Uterus (tissue), 2 donors: ENCODE data around the gene AGBL1.

Source experiments
- POLR2A ChIP-seq, 2 donors: fragments of 450-650 bp; IDR thresholded peaks; one replicate each; pipeline ENCODE4 v1.6.1; 2016; ENCODE audit warnings: antibody characterized with exemption in 2 of 2, mild to moderate bottlenecking in 1 of 2, moderate library complexity in 1 of 2
- TF ChIP-seq, protein P1 (sequence below), 4 experiments: fragments of 200-600 bp in 2 of 4; fragments of 450-650 bp in 2 of 4; sonication (generic) in 2 of 4; IDR thresholded peaks; one replicate each; pipeline ENCODE4 v1.5.1; 2016 to 2019; ENCODE audit warnings: antibody characterized with exemption in 4 of 4, mild to moderate bottlenecking in 2 of 4, moderate library complexity in 1 of 4

DNA sequence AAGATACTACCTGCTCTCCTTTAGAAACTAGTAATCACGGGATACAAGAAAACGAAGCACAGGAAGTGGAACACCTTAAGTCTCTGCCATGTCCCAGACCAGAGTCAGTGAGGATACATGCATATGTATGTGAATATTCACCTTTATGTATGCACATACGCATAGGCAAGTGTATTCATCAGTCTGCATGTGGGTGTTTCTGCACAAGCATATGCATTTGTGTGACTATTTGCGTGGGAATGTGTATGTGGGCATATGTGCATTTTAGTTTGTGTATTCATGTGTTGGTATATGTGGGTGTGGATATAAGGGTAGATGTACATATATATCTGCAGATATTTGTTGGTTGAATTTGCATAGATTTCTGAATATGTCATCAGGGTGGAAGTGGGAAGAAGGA is 889.7 kb downstream of the AGBL1 start:
- TF ChIP-seq, protein P1, sequence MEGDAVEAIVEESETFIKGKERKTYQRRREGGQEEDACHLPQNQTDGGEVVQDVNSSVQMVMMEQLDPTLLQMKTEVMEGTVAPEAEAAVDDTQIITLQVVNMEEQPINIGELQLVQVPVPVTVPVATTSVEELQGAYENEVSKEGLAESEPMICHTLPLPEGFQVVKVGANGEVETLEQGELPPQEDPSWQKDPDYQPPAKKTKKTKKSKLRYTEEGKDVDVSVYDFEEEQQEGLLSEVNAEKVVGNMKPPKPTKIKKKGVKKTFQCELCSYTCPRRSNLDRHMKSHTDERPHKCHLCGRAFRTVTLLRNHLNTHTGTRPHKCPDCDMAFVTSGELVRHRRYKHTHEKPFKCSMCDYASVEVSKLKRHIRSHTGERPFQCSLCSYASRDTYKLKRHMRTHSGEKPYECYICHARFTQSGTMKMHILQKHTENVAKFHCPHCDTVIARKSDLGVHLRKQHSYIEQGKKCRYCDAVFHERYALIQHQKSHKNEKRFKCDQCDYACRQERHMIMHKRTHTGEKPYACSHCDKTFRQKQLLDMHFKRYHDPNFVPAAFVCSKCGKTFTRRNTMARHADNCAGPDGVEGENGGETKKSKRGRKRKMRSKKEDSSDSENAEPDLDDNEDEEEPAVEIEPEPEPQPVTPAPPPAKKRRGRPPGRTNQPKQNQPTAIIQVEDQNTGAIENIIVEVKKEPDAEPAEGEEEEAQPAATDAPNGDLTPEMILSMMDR (IDR thresholded peaks at IDR 0.05), result no peak
- no peak for TF ChIP-seq POLR2A (IDR thresholded peaks at IDR 0.05)
